NCI-H2107 (cell line): ENCODE data around the gene PCSK5.
"Not testable (repeated sequence)": the region's sequence is repeated elsewhere in the genome, so short reads cannot be mapped to it uniquely, and the experiment has no call there.

Experiments
- DNase-seq: peaks from one replicate; lab custom pipeline; 2025; lab: John Stamatoyannopoulos, UW

PCSK5 gene

DNA sequence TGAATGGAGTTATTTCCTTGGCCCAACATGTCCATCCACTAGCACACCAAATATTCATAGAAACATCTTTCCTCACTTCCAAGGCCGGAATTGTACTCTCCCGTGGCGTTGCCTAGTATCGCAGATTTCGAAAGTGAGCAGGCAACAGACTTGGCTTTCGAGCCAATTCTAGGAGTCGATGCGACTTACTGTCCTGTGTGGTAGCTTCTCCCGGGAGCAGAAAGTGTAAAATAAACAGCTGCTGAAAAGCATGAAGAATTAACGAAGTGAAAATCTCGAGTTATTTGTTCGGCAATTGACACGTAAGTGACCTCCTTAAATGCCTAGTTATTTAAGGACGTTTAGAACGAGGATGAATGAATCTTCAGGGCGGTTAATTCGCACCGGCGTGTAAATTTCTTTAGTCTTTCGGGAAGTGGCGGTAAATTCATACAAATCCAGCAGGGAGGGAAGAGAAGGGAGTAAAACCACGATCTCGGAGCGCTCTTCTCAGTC, 449 bp upstream of the PCSK5 start:
- no peak for DNase-seq

DNA sequence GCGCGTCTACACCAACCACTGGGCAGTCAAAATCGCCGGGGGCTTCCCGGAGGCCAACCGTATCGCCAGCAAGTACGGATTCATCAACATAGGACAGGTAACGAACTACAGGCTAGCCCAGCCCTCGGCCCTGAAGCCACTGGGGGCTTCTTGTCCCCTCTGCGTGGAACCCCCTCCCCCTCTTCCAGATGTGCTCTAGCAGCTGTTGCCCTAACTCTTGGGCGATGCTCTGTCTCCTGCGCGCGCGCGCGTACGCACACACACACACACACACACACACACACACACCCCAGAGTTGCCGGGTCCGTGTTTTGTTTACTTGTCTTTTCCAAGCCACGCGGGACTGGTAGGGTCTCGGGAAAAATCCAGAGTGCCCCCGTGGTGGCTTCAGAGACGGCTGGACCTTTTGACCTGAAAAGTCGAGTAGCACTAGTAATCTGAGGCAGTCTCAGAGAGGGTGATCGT, 836 bp downstream of the PCSK5 start:
- DNase-seq, result no peak

DNA sequence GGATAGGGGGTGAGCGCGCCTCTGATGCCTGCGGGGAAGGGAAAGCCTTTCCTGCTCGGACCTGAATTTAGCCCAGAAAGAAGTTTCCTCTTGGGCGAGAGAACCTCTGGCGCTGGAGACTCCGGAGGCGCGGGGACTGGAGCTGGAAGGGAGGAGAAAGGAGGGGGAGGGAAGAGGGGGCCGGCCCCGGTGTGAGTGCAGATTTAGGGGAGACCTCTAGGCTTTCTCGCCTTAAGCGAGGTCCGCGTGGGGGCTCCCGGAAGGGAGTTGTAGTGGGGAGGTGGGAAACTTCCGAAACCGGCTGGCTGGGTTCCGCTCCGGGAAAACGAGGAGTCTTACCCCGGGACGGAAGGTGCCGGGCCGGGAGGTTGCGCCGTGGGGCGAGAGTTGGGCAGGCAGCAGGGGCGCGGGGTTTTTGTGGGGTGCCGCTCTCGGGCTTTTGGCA, 1.3 kb downstream of the PCSK5 start:
- no peak for DNase-seq

DNA sequence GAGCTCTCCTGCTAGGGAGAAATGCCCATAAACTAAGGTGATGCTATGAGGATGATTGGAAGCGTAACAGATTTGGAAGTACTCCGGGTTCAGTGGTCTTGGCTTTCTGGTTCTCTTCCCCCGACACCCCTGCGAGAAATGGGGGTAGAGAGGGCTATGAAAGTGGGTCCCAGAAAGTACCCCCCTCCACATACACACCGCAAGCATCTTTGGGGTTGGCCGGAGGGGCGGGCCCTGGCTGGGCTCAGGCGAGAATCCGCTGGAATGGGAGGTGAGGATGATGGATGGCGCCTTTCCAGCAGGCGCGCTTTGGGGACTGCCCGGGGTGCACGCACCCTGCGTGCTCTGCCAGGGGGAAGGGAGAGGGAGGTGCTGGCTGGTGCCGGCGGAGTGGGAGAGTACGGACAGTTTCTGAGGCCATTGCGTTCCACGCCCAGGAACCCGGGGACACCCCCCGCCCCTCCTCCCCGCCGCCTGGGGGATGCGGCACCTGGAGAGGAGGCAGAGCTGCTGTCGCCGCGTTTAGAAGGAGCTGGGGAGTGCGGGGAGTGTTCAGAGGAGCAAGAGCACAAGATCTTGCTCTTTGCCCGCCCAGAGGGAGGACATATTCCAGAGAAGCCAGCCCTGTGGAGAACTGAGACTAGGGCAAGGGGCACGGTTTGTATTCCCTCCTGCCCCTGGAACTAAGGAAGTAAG, 1.9 kb downstream of the PCSK5 start:
- no peak for DNase-seq

DNA sequence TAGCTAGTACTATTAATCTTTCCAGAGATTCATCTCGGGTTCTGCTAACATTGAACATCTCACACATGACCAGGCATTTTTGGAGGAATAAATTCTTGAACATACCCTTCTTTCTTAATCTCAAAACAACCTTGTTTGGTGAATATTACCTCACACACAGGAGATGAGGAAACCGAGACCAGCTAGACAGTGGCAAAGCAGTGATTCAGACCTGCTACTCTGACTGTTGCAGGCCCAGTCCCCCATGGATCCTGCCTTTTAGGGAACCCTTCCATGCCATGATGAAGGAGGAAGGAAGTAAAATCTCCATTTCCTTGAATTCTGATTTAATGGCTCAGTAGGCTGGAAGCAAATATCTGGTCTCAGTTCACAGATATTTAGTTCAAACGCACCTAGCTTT, 2.6 kb downstream of the PCSK5 start:
- no peak for DNase-seq

DNA sequence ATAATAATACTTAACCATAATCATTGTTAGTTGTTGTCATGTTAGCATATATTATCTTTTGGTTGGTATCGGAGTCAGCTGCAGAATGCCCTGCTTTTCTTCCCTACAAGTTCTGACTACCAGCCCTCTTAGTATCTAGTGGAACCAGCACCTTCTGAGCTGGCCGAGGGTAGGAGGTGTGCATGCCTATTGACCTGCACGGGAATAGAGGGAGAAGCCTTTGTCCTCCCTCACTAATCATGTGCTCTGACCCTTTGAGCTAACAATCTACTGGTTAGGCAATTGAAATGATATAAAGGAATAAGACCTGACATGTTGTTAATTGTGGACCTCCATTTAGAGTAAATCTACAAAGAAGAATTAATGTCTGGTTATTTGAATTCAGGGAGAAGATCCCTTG, 4.1 kb downstream of the PCSK5 start:
- DNase-seq, result no peak

DNA sequence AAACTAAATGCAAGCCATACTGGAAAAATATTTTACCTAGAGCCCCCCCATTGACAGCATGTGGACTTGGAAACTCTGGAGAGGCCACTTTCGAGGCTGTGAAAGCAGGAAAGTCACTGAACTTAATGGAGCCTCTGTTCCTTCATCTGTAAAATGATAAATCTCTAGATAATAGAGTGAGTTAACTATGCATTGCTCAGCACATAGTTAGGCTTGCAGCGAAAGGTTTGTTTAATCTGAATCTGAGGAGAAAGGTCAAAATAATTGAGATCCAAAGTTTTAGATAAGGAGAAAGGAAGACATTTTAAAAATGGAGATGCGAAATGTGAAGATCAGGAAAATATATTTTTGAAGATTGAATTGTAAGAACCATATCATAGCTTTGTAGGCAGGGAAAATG, 4.6 kb downstream of the PCSK5 start:
- DNase-seq, result no peak

DNA sequence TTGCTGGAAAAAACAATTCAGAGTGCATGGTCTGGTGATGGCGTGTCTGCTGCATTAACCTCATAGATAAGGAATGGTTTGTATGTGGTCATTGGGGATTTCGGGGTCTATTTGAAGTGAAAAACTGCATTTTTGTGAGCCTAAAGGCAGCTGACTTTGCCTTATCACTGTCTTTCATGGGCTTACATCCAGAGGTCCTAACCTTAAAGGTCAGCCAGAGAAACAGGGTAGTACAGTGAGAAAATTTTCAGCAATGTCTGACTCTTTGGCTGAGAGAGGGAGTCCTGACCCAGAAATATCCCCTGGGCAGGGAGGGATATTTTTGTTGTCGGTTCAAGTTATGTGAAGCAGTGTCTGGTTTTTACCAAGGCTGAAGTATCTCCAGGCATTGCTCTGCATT, 5.7 kb downstream of the PCSK5 start:
- DNase-seq, result no peak

DNA sequence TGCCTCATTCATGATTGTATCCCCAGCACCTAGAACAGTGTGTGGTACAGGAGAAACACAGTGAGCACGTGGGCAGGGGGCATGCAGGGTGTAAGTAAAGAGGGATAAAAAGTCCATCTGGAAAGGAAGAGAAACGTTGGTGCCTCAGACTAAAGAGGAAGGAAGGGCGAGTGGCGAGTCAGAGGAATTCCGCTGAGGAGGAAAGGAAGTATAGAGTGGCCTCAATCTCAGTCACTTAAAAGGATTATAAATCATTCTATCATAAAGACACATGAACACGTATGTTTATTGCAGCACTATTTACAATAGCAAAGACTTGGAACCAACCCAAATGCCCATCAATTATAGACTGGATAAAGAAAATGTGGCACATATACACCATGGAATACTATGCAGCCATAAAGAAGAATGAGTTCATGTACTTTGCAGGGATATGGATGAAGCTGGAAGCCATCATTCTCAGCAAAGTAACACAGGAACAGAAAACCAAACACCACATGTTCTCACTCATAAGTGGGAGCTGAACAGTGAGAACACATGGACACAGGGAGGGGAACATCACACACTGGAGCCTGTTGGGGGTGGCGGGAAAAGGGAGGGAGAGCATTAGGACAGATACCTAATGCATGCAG, 10.5 kb downstream of the PCSK5 start:
- not testable (repeated sequence) for DNase-seq

DNA sequence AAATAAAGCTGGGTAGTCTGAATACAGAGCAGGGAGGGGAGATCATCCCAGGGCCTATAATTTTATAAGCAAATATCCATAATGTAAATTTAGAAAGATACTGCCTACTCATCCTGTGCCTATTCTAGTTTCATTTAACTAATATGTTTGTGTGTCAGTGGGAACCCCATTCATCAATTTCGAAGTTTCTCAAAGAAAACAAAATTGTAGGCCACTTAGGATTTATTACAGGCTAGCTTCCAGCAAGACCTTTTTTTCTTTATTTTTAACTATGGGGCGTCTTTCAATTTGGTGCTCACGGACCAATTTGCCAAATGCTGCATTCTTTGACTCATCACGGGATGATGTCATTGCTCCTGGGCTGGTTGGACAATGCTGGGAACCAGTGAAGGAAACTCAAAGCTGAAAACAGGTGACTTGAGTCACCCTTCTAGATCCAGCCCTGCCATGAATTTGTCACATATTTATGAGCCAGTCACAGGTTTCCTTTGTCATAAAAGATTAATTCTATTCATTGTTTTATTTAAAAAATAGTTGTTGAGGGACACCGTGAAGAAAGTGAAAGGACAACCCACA, 13.4 kb downstream of the PCSK5 start:
- DNase-seq, result no peak

DNA sequence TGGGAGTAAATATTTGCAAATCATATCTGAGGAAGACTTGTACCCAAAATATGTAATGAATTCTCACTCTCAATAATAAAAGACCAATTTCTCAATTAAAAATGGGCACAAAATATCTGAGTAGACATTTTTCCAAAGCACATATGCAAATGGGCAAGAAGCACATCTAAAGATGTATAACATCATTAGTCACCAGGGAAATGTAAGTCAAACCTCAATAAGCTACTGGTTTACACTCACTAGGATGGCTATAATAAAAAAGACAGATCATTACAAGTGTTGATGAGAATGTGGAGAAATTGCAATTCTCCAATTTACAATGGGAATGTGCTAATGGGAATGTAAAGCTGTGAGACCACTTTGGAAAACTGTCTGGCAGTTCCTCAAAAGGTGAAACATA, 13.9 kb downstream of the PCSK5 start:
- DNase-seq, result no peak

DNA sequence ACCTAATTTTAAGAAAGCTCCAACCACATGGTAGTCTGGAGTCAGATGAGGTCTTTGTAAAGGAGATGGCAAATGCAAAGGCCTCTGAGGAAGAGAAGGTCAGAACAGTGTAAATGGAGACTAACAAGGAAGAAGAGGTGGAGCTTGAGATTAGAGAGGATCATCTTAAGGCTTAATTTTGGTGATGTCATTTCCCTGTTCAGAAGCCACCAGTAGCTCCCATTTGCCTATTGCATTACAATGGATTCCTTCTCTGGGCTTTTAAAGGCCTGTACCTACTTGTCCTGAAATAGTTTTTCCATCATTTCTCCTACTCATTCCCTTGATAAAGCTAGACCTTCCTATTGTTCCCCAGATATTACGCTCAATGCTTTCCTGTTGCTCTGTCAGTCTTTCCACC, 16.1 kb downstream of the PCSK5 start:
- DNase-seq, result no peak

DNA sequence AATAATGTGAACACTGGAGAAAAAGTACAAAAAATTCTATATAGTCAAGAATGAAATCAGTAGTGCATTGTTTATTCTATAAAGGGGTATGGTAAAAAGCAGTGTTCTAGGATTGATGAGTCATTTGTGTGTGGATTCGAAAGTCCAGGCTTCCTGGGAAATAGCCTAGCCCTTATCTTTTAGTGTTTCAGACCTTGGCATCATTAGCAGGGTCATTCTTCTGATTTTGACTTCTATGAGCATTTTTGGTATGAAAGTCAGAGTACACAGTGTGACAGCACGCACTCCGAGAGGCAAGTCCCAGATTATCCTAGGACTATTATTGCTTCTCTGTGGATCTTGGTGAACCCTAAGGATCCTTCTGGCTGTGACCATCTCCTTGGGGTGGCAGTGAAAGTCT, 16.9 kb downstream of the PCSK5 start:
- DNase-seq, result no peak

DNA sequence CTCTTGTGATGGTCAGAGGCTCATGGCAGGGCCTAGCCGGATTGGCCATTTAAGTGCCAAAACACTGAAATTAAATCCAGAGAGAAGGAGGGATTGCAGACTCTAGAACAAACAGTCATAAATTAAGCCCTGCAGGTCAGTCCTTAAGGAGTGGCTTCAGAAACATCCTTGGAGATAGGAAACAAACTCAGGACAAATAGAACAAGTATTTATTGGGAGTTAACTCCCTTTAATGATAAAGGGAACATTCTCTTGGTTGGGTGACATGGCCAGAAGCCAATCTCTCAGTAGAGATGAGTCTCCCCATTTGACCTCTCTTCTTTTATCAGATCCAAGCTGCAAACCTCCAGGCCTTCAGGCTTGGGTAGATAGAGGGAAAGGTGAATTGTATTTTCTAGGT, 17.4 kb downstream of the PCSK5 start:
- DNase-seq, result no peak

DNA sequence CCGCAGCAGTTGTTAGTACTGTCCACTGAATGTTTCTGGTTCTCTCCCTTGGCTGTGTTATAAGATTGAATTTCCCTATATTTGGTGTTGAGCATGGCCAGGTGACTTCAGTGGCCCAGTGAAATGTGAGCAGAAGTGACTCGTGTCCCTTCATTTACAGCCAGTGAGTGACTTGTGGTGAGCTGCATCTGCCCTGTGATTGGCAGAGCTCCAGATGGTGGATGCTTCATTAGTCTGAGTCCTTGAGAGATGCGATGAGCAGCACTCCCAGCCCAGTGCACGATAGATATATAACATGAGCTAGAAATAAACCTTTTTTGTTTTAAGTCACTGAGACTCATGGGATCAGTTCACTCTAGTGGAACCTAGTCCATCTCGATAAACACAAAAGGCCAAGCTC, 19.3 kb downstream of the PCSK5 start:
- DNase-seq, result no peak

DNA sequence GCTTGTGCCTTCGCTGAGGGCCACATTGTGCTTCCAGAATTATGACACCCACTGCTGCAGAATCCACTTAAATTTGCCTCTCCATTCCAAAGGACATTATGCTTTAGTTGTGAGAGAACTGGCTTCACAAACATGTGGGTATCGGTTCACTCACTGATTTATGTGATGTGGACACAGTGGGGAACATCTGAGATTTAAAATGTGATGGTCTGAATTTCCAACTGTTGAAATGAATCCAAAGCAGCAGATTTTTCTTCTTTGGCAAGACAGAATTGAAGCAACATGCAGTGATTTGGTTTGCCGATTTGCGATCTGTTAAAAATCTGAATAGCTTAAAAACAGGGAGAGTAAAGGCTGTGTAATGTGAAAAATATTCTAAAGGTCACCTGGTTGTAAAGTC, 20.3 kb downstream of the PCSK5 start:
- no peak for DNase-seq

DNA sequence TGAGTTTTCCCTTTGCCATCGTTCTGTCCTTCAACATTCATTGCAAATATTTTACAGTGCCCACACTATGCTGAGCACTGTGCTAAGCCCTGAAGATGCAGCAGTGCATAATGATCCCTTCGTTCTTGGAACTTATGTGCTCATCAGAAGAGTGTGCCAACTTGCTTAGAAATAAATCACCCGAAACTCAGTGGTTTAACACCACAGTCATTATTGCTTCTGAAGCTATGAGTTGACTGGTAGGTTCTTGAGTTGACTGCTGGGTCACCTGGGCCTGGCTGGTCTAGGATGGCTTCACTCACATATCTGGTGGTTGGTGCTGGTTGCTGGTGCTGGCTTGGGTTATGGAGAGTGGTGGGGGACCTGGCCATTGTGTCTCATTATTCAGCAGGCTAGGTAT, 20.9 kb downstream of the PCSK5 start:
- no peak for DNase-seq

DNA sequence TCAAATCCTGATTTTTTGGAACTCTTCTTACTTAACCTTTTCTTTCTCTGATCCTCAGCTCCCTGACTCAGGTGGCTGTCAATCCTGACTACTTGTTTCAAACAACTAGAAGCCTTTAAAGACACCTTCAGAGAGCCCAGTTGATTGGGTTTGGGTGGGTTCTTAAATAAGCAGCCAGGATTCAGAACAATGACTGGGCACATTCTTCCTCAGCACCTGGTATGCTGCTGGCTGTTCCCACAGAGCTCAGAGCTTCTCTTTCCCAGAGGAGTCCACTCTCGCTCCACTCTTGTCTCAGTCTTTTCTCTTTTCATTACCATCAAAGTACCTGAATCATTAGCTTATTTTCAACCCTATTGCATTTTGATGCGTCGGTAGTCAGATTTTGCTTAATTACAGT, 22.5 kb downstream of the PCSK5 start:
- DNase-seq, result no peak

DNA sequence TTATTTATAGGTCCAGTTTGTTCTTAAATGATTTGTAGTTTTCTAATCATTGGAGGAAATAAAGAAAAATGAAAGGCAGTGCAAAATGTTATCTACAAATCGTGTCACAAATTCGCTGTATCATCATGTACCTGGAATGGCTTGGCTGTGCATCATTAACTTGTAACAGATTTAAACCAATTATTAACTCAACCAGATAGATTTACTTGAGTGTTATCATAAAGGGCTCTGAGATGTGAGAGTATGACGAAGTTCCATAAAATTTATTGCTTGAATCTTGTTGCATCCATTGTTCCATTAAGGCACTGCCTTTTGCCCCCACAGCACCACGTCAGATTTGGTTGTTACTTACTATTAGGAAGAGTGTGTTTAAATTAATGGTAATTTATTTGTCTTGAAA, 23.5 kb downstream of the PCSK5 start:
- DNase-seq, result no peak

DNA sequence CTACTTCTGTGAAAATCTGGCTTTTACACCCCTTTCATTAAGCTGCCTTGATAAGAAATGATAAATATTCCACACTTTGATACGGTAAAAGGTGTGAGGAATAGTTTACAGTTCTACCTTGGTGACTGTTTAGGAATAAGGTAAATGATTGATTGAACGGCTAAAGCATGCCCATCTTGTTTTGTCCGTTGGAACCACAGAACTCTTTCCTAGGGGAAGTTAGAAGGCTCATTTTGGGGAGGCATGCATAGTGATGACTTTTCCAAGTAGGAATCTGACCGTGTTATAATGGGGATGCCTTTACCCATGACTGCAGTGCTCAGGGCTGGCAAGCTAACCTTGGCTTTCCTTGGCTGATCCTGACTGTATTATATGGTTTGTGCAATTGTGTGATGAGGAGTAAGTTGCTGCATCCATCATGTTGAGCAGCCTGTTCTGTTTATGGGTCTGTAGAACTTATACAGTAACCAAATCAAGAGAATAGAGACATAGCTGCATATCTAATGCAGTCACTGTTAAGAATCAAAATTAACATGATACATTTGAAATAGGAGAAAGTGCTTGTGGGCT, 24.5 kb downstream of the PCSK5 start:
- DNase-seq, result no peak

DNA sequence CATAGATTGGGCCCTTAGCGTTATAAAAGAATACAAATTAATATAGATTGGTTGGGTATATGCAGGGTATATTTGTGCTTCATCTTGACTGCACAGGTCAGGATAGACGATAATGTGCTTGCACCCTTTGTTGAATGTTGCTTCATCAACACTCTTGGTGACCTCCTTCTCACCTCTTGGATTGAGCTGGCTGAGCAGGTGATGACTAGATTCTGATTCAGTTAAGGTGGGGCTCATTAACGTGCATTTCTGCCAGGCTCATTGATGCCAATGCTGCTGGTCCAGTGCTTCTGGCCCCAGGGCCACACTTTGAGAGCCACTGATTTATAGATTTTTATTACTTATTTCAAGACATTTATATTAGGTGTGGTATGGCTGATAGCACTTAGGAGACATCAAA, 27.7 kb downstream of the PCSK5 start:
- DNase-seq, result no peak

DNA sequence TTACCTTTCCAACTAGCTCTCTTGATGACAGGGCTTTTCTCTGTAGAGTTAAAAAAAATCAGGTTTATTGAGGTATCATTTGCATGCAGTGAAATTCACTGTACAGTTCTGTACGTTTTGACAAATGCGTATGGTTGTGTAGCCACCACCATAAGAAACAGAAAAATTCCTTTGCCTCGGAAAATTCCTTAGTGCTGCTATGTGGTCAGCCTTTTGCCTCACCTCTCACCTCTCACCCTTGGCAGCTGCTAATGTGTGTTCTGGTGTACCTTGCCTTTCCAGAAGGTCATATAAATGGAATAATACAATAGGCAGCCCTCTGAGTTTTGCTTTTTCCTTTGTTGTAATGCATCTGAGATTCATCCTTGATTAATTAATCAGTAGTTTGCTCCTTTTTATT, 28.4 kb downstream of the PCSK5 start:
- no peak for DNase-seq
